Pulmonary artery endothelial cell (primary cell): ENCODE measurements around the gene FGF16. TPM values are rescaled to one million over a fixed set of nuclear protein-coding genes. Genes with fewer than 3 reads are reported as not detected.
"Not testable (repeated sequence)": the region's sequence is repeated elsewhere in the genome, so short reads cannot be mapped to it uniquely, and the experiment has no call there.

ENCODE experiments used
- DNase-seq: peaks from one replicate; pipeline ENCODE4 v3.0.0-alpha.2; 2011; ENCODE audit warnings: low read depth, low spot score
- total RNA-seq: library from RNA; depleted of rRNA; stranded (reverse); fragments of >200 nt; gene quantifications from 2 replicates; pipeline ENCODE4 v1.2.3, GENCODE V29; 2014

Gene FGF16
- 3.3 and 4.5 TPM in 2 replicates for total RNA-seq

GRCh38 chrX:77446908-77447652 lies at the start of gene FGF16:
Gene FGF16 (plus strand): TSS chrX:77447389. CDS start chrX:77447675, 286 bp downstream.
- no peak for DNase-seq

GRCh38 chrX:77398330-77398954 lies 48.7 kb upstream of the FGF16 start:
- no peak for DNase-seq

- no peak for DNase-seq
These were observed 42.8 kb upstream of the FGF16 start for GRCh38 chrX:77404419-77404818.

GRCh38 chrX:77407821-77408220 lies 39.4 kb upstream of the FGF16 start:
- DNase-seq: not testable (repeated sequence)

GRCh38 chrX:77412631-77413030 lies 34.6 kb upstream of the FGF16 start:
- DNase-seq: no peak

- no peak for DNase-seq
These were observed 32.0 kb upstream of the FGF16 start for GRCh38 chrX:77415161-77415560.

GRCh38 chrX:77415882-77416281 lies 31.3 kb upstream of the FGF16 start:
- no peak for DNase-seq

- DNase-seq: no peak
These were observed 24.1 kb upstream of the FGF16 start for GRCh38 chrX:77422891-77423648.

- no peak for DNase-seq
These were observed 20.4 kb upstream of the FGF16 start for GRCh38 chrX:77426811-77427210.

GRCh38 chrX:77427611-77428010 lies 19.6 kb upstream of the FGF16 start:
- DNase-seq: no peak

- no peak for DNase-seq
These were observed 18.6 kb upstream of the FGF16 start for GRCh38 chrX:77428551-77428950.

- no peak for DNase-seq
These were observed 16.0 kb upstream of the FGF16 start for GRCh38 chrX:77431227-77431626.

GRCh38 chrX:77433001-77433400 lies 14.2 kb upstream of the FGF16 start:
- DNase-seq: no peak

- no peak for DNase-seq
These were observed 12.2 kb upstream of the FGF16 start for GRCh38 chrX:77434962-77435361.

GRCh38 chrX:77436271-77436670 lies 10.9 kb upstream of the FGF16 start:
- DNase-seq: no peak

- no peak for DNase-seq
These were observed 10.5 kb upstream of the FGF16 start for GRCh38 chrX:77436682-77437081.

GRCh38 chrX:77440330-77440729 lies 6.9 kb upstream of the FGF16 start:
- DNase-seq: no peak

- no peak for DNase-seq
These were observed 6.2 kb upstream of the FGF16 start for GRCh38 chrX:77441033-77441432.

- no peak for DNase-seq
These were observed 5.7 kb upstream of the FGF16 start for GRCh38 chrX:77441479-77441878.

- DNase-seq: peak; percentile 84
These were observed 4.5 kb upstream of the FGF16 start for GRCh38 chrX:77442728-77443127.

GRCh38 chrX:77444075-77444474 lies 3.1 kb upstream of the FGF16 start:
- DNase-seq: no peak

- DNase-seq: no peak
These were observed 2.6 kb upstream of the FGF16 start for GRCh38 chrX:77444545-77444944.
